HL-60 (cell line): ENCODE data around the gene ARHGAP45.

Source experiments
- GABPA ChIP-seq: IDR thresholded peaks from 2 replicates; pipeline ENCODE4 v1.6.1; 2012; ENCODE audit warnings: low read depth
- POLR2AphosphoS5 ChIP-seq: IDR thresholded peaks from 2 replicates; pipeline ENCODE4 v1.6.1; 2012; ENCODE audit warnings: low read depth
- TF ChIP-seq, protein P1 (sequence below): IDR thresholded peaks from one replicate; pipeline ENCODE4 v1.5.1; 2011; ENCODE audit warnings: low read length, control low read depth, inconsistent platforms; ENCODE audit not compliant: insufficient read depth

DNA sequence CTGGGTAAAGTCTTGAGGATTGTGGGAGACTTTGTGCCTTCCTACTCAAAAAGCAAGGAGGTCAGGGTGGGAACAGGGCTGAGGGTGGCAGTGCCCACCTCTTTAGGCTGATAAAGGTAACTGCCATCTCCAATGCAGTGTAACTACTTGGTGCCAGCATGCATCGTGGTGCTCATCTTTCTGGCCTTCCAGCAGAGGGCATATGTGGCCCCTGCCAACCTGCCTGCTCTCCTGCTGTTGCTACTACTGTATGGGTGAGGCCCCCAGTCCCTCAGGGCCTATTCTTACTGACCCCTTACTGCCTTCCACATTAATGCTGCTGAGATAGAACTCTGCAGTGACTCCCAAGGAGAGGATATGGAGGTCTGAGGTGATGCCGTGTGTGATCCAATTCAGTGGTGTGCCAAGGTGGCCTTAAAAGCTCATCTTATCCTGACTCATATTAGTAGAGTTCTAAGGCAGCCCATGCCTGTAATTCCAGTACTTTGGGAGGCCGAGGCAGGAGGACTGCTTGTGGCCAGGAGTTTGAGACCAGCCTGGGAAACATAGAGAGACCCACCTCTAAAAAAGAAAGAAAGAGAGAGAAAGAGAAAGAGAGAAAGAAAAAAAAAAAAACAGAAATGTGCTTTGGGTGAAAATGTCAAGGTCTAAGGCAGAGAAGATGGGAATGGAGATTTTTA lies 9.7 kb upstream of the ARHGAP45 start:
- TF ChIP-seq, protein P1, sequence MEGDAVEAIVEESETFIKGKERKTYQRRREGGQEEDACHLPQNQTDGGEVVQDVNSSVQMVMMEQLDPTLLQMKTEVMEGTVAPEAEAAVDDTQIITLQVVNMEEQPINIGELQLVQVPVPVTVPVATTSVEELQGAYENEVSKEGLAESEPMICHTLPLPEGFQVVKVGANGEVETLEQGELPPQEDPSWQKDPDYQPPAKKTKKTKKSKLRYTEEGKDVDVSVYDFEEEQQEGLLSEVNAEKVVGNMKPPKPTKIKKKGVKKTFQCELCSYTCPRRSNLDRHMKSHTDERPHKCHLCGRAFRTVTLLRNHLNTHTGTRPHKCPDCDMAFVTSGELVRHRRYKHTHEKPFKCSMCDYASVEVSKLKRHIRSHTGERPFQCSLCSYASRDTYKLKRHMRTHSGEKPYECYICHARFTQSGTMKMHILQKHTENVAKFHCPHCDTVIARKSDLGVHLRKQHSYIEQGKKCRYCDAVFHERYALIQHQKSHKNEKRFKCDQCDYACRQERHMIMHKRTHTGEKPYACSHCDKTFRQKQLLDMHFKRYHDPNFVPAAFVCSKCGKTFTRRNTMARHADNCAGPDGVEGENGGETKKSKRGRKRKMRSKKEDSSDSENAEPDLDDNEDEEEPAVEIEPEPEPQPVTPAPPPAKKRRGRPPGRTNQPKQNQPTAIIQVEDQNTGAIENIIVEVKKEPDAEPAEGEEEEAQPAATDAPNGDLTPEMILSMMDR: peak; percentile 9
- TF ChIP-seq POLR2AphosphoS5: no peak
- no peak for TF ChIP-seq GABPA
